ENCODE measurements around the gene CERK.
A peak's percentile ranks its signal among the peaks of the same experiment; 100 is the strongest.

The CERK gene

DNA sequence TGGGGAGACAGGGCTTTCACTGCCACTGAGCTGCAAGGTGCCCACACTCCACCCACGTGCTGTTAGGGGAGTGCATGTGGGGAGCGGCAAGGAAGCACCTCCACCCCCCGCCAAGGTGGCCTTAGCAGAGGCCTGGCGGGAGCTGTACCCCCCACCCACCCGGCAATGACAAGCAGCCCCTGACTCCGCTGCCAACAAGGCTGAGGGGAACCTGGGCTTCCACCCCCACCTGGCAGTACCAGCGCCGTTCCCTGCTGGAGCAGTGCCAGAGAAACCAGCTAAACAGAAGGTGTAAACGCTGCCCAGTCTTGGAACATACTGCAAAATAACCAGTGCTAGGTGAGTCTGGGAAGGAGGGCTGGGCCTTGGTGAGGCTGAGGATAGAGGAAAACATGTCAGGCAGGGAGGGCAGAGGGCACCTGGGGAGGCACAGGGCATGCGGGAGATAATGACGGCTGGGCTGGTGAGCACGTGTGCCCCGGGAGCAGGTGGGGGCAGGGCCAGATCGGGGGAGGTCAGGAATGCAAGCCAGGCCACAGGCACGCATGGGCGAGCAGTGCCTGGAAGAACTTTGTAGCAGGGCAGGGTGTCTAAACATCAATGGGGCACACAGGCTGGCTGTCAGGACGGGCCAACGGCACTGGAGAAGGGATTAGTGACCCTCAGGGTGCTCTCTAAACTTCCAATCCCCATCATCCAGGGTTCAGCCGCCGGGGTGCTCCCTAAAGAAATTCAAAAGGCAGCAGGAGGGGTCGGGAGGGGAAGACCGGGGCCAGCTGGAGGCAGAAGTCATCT is 6.6 kb downstream of the CERK start:
- no peak for DNase-seq

DNA sequence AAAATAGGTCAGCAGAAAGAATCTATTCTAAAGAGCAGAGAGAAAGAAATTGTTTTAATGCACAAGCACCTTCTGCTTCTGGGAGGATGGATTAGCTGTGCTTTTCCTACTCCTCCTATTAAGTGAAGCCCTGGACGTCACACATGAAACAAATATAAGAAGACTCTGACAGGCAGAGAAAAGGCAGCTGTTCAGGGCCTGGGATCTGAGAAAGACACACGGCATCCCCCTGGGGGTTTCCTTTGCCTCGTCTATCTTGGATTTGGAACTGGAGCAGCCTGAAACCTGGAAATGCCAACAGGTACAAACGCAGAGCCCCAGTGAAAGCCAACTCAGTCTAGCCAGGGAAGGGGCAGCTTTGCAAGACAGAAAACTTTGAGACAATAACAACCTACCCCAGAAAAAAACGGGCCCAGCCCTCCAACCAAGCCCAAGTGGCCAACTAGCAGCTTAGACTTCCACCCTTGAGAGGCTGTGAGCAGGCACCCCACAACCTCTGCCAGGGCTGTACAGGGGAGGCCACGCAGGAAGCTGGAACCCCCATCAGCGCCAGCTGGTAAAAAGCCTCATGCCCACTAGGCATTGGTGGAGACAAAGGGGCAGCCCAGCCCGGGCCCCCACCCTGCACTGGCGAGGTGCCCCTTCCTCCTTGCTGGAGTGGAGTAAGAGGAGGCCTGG is 7.3 kb downstream of the CERK start:
- peak in 1 of 2 experiments; percentile 11 for DNase-seq

DNA sequence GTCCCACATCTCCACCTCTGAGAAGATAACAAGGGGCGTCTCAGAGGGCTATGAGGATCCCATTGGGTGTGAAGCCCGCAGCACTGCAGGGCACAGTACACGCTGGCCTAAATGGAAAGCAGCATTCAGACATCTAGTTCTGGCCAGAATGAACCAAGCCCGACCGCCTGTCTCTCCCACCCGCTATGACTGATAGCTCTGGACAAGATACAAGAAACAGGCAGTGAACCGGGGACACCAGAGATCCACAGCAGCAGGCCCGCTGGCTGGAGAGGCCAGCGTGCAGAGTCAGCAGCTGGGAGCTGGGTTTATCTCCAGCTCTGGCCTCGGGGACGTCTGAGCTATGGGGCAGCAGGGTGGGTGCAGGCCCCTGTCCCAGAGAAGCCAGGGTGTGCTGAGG is 9.6 kb downstream of the CERK start:
- DNase-seq, result no peak

DNA sequence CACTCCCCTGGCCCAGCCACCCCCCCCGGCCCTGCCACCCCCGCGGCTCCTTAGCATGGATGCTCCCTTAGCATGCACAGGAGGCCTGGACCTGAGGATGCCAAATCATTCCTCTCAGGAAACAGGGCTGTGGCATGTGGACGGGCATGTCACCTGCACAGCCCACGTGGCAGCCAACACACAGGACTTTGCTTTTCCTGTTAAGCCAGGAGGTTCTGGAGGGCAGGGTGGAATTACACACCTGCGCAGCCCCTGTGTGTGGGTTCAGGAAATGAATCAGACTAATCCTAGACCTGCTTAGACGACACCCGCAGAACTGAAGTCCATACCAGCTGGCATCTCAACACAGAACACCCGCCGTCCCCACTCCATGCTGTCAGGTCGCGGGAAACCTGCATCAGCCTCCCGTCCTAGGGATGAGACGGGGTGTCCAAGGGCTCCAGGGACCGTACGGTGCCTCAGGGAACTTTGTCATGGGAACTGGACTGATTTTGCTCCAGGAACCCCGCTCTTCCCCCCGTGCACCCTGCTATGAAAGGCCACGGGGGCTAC is 10.2 kb downstream of the CERK start:
- no peak for DNase-seq

DNA sequence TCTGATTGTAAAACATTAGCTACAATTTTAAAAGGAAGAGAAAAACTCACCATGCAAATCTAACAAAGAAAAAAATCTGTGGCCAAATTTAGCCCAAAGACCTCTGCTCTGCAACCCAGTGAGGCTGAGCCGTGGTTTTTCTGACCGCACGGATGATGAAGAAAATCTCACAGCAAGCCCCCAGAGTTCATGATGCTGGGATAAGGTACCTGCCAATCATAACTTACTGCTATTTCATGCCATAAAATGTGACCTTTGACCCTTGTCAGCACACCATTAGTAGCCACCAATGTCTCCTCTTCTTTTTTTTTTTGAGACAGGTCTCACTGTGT is 11.1 kb downstream of the CERK start:
- DNase-seq, result no peak

DNA sequence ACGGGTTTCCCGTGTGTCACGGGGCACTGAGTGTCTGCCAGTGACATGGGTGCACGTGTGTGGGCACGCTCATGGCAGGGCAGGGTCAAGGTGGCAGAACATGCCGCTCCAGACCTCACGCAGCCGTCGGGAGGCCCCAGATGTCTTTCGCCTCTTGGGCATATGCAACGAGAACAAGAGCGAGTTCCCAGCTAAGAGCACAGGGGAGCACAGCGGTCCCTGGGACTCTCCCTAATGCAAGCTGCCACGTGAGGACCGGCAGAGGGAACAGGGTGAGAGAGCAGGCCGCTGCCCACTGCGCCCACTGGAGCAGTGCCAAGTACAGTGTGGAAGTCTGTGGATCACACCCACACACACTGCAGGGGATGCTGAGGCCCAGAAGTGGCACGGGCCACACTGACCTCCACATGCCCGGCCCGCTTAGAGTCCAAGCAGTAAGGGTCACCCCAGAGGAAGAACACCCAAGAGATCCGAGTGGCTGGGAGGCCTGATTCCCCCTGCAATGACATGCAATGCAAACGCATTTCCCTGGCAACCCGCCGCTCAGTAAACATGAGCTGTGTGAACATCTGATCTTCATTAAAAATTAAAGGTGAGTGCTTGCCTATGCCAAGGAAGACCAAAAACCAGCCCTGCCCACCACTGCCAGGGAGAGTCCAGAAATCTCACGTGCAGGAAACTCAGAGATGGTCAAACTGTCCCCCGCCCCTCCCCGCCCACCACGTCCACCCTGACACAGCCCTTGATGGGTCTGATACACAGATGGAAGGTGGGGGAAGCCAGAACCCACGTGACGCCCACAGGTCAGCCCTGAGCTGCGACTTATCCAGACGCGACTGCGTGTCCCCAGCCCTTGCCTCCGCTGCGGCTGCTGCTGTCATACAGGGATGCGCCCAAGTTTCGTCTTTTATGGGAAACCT is 11.7 kb downstream of the CERK start:
- DNase-seq, result no peak

DNA sequence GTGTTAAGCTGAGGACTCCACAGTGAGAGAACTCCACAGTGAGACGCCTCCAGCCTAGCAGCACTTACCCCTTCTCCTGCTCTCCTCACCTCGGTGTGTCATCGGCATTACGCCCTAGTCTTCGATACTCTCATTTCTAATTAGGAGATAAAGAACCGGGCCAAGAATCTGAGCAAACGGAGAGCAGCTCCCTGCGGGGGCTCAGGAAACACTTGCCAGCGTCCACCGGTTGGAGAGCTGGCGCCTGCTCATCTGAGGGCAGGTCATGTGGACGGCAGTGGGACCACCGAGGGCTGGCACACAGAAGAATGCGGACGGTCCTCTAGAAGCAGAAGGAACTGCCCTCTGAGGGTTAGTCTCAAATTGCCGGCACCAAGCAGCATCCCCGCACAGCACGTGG is 13.0 kb downstream of the CERK start:
- no peak for DNase-seq

DNA sequence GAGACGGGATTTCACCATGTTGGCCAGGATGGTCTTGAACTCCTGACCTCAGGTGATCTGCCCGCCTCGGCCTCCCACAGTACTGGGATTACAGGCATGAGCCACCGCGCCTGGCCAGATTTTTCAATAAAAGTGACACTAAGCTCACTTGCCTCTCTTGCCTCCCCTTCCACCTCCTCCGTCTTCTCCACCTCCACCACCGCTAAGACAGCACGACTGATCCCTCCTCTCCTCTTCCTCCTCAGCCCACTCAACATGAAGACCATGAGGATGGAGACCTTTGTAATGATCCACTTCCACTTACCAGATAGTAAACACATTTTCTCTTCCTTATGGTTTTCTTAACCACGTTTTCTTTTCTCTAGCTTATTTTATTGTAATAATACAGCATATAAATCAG is 14.2 kb downstream of the CERK start:
- no peak for DNase-seq

DNA sequence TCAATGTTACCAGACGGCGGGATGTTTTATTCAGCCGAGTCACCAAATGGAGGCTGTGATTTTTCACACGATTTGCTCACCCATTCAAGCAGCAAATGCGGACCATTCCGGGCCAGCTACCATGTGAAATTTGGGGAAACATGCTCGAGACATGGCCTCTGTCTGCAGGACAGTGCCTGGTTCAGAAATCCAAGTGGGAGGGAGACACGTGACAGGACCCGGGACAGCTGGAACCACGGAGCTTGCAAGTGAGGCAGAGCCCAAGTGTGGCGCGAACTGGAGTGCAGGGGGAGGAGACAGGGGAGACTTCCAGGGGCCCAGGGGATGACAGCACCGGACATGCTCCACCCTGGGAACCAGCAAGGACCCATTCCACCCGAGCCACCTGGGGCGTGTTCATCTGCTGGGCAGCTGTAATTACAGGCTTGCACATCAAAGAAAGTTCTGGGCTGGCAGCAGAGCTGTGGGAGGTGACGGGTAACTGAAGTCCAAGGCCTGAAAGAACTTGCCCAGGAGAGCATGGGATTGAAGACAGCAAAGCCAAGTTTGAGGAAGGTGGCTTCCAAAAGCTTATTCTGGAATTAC is 16.5 kb downstream of the CERK start:
- DNase-seq, result no peak

DNA sequence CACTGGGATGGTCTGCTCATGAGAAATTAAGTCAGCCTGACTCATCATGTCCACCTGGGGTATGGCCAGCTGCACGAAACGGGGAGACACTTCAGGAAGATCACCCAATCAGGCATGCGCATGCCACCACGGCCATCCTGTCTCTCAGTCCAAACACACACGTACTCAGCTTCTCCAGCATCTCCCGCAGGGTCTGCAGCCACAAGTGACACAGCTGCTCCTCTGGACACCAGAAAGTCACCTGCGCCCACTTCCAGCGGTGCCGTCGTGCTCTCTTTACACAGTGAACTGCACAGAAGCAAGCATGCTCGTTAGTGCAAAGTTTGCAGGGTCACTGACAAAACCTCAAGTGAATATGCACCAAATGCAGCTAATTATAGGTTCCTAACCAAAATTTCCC is 18.1 kb downstream of the CERK start:
- no peak for DNase-seq

DNA sequence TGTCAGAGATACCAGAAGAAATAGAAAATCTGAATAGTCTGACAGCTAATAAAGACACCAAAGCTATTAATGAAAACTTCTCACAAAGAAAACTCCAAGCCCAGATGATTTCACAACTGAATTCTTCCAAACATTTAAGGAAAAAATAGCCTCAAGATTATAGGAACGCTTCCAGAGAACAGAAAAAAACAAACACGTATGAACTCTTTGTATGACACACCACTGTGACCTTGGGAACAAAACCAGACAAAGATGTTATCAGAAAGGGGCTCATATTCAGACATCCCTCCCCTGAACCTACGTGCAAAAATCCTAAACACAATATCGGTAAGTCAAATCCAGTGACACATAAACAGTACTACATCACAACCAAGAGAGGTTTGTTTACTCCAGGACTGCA is 23.5 kb downstream of the CERK start:
- no peak for DNase-seq

DNA sequence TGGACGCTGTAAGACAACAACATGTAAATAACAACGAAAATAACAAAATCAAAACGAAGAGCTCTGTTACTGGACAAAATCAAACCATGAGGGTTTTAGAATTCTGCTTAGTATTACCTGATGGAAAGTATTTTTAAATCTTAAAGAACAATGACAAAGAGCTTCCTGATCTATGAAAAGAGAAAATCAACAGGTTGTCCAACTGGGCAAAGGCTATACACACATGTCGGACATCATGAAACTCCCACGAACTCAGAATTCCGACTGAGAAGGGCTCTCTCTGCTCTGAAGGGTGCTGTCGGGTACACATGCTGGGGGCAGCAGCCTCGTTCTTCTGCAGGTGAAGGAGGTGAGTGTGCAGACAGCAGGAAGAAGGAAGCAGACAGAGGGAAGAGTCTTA is 25.8 kb downstream of the CERK start:
- no peak for DNase-seq

DNA sequence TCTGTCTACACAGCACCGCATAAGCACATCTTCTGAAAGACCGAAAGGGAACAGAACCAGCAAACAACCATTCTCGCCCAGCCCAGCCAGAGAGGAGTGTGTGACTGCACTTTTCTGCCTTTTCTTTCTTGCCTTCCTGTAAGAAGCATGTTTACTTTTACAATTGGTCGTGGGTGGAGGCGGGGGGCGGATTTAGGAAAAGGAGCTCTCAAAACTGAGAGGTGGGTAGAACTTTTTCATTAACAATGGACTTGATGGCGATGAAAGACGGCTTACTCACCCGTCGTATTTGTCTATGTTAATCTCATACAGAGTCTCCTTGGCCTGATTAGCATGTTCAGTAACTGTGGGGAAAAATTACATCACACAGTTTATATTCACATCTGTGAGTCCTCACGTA is 27.2 kb downstream of the CERK start:
- no peak for DNase-seq

DNA sequence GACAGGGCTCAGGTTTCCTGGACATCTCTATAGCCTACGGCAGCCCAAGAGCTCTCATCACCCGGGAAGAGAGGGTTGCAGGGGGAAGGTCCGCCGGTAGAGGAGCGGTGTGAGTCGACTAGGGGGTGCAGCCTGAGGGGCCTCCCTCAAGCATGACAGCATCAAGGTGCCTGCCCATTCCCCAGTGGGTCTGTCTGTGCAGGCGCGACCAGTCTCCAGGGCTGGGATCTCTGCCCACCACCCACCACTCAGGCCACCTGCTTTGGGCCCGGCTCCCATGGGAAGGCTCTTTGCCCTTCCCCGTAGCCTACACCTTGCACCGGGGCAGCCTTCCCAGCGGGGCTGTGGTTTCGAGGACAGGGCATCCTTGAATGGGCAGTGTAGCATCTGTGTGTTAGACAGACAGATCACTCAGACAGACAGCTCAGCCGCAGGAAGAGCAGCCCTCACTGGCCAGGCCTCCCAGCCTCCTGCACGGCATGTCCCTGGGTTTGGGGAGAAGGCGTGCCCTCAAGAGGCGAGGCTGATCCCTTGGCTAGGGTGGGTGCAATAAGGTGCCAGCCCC is 29.2 kb downstream of the CERK start:
- DNase-seq, result no peak

DNA sequence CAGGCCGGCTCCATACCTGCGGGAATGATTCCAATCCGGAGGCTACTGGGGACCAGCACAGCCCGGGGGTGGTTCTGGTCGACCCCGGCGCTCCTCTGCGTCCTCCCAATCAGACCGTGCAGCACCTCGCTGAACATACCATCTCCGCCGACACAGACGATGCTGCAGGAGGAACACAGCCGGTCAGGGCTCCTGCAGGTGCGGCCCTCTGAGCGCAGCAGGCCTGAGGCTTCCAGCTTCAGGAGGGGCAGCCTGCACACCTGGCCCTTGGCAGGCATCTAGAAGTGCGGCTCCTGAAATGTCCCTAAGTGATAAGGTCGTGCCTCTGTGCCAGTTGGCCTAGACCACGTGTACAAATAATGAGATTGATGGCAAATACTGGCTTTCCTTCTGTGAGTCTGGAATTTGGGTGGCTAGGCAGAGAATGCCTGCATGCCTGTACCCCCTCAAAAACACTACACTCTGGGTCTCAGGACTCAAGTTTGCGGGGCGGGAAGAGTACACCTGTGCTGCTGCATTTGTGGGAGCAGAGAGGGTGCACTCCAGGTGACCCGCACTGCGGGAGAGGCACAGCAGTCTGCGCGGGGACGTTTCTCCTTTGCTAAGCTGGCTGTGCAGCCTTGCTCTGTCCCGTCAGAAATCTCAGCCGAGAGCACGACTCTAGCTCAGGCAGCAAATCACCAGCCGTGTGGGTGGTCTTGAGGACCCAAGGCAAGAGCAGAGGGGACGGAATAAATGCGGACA is 30.1 kb downstream of the CERK start:
- DNase-seq, result no peak

DNA sequence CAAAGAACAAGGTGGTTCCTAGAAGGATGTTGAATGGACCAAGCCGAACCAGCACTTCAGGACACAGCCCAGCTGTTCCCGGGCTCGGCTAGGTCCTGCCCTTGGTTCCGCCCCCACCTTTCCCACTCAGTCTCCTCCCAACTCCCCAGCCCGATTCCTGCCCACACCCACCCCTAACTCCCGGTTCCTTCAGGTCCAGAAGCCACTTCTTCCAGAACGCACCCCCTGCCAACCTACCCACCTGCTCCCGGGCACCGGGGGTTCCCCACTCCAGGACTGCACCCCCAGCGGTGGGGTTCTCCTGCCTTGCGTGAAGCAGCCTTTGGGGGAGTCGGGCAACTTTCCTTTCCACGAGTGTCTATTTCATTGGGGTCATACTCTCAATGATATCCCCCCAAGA is 30.7 kb downstream of the CERK start:
- DNase-seq, result no peak

DNA sequence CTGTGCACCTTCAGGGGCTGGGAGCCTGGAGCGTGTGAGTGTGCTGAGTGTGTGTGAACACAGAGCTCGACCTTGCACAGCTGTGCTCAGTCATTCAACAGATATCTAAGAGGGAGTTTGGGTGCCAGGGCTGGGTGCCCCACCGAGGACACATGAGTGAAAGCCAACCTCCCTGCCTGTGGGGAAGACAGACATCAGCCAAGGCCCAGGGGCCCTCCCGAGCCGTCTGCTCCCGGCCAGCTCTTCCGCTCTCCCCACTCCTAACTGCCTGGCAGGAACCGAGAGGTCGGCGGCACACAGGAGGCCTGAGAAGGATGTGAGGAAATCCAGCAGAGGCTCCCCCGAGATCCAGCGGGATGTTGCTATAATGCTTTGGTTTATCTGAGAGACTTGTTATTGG is 32.0 kb downstream of the CERK start:
- DNase-seq, result no peak

DNA sequence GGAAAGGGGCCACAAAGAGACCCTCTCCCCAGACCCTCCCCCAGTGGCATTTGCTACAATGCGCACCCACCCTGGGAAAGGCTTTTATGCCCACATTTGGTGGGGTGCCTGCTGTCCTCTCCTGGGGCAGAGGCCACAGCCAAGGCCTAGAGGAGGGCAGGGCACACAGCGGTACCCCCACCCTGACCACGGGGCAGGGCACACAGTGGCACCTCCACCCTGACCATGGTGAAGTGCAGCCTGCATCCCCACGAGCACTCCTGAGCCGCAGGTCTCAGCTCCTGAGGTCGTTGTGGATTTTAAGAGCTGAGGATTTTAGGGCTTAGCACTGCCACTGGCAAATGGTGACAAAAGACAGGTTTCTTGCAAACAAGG is 34.1 kb downstream of the CERK start:
- DNase-seq, result no peak

DNA sequence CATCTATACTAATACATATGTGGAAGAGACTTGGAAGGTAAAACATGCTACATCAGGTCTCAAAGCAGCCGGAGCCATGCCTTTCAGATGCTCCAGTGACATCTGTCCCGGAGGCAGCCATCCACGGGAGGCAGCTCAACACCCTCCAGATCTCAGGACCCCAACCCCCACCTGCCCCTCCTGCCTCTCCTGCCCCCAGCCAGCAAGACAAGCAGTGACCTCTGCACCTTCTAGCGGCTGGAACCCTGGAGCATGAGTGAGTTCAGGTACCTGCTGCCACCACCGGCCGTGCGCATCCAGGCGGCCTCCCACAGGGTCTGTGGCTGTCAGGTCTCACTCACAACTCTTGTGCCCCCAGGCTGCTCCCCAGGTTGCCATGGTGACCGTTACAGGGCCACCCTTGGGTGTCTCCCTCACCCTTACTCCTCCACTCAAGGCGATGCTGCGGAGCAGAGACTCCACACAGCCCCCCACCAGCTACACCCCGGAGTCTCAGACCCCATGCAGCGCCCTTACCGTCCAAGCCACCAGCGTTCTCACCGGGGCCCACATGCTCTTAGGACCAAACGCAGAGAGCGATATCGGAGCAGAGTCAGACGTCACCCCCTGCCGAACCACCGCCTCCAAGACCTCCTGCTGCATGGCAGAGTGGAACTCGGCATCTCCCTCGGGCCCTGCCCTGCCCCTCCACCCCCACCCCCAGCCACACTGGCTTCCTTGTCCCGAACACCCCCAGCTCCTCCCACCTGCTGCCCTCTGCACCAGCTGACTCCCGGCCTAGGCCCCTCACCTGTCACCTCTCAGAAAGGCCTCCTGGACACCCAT is 34.7 kb downstream of the CERK start:
- DNase-seq, result no peak

DNA sequence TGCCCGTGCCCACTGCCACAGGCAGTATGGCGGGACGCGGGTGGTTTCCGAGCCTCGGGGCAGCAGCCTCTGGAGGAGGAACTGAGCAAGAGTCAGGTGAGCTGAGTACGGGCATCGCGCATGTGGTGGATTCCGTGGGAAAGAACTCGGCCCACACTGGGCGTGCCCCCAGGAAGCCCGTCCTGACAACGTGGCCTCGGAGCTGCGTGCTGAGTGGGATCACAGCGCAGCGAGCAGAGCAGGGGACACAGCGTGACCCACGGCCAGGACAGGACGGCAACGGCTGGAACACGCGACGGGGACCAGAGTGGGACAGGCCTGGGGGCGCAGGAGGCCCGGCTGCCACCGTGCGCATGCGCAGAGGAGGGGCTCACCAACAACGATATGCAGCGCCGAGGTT is 36.8 kb downstream of the CERK start:
- DNase-seq, result no peak

DNA sequence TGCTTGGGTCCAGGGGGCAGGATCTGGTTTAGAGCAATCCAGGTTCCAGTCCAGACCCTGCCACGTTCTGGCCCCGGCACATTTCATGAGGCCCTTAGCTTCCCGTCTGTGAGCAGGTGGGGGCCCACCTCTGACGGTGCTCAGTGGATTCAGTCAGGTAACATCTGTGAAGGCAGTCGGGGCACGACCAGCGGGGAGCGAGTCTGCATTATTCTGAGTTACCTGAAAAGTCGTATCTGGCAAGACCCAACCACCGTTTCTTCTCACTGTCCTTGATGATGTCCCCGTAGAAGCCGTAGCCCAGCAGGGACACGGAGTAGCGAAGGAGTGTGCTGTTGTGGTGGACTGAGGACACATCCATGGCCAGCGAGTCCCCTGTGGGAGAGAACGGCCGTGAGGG is 39.0 kb downstream of the CERK start:
- no peak for DNase-seq

Data from NCI-H524 (cell line).